NCI-H1092 (cell line): ENCODE measurements around the gene HOXC4.
"Not testable (repeated sequence)": the region's sequence is repeated elsewhere in the genome, so short reads cannot be mapped to it uniquely, and the experiment has no call there.

ENCODE experiments used
- DNase-seq: peaks from one replicate; lab custom pipeline; 2025; lab: John Stamatoyannopoulos, UW

The HOXC4 gene

DNA sequence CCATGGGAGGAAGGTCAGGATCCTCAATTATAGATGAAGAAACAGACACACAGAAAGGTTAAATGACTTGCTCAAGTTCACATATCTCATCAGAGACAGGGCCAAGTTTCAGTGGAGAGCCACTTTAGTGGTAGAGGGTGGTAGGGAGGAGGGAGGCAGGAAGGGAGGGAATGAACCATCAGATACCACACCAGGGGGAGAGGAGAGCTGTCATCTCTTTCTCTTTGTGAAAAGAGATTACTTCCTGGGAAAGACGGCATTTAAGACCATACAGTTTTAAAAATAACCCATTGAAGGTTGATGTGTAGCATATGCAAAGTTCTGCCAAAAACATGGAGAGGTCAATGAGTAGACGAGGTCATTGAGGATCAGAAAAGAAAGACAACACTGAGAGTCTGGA lies 39.3 kb downstream of the HOXC4 start:
- DNase-seq: not testable (repeated sequence)

DNA sequence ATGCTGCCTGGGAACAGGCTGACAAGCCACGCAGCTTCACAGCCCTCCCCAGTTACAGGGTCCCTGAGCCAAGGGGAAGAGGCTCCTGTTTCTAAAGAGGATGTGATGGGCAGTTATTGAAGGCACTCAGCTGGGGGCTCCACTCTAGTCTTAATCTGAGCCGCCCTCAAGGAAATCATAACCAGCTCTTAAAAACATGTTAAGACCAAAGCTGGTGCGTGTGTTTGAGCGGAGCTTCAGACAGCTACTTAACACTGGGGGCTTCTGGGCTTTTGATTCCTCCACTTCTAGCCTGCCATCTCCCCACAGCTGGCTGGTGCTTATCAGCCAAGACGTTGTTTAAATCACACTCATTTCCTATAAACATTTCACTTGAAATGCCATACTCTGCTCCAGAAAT lies 42.3 kb downstream of the HOXC4 start:
- DNase-seq: not testable (repeated sequence)

DNA sequence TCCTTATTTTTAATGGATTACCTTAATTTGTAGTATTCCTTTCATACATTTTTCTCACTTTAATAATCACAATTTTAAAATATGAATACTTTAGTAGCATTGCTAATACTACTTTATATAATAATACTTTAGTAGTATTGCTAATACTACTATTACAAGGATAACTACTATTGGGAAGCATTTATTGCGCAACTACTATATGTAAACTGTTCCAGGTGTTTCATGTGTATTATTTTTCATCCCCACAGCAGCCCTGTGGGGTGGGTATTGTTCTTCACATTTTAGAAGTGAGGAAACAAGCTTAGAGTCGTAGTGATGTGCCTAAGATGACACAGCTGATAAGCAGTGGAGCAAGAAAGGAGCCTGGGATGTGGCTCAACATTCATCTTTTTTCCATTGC lies 45.0 kb downstream of the HOXC4 start:
- DNase-seq: not testable (repeated sequence)

DNA sequence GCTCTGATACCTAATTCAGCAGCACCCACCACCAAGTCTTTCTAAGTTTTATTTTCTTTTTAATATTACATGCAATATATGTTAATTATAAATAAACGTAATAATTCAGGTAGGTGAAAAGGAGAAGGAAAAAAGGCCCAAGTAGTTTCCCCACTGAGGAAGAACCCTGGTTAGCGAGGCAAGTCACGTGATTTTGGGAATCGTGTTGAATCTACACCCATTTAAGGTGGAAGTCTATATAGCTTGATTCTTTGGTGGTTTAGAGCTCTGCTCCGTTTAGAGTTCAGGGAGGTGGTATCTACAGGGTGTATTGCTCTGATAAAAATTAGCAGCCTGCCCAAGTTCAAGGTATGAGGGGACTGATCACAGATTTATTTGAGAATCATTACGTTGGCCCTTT lies 47.0 kb downstream of the HOXC4 start:
- DNase-seq: not testable (repeated sequence)

DNA sequence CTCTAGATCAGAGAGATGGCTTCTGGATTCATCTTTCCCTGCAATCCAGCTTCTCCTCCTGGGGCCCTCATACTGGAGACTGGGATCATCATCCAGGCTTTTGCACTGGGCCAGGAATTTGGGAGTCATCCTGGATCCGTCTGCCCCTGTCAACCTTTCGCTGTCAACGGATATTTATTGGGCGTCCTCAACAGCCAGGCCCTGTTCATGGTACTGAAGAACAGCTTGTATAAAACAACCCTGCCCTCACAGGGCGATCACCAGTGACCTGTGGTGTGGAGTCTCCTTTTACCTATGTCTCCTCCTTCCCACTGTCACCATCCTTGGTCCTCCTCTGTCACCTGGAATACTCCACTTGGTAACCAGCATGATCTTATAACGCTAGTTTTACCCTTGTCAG lies 48.6 kb downstream of the HOXC4 start:
- not testable (repeated sequence) for DNase-seq

DNA sequence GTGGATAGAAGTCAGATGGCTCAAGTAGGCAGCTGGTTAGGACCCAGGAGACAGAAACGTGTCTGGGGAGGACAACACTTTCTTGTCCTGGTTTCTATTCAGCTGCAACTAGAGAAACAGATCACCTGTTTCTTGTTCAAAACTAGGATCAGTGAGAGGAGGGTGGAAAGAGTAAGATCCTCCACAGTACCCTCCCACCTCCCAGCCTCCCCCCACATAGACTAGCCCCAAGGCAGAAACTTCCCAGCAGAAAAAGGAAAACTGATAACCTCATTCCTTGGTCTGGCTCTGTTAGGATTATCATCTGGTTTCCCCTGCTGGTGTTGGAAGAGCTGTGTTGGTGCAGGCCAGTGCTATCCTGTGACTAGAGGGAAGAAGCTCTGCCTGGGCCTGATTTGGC lies 50.2 kb downstream of the HOXC4 start:
- DNase-seq: not testable (repeated sequence)
